ENCODE results near the gene CENPU. TPM values are rescaled to one million over a fixed set of nuclear protein-coding genes. Genes with fewer than 3 reads are reported as not detected.

Gene CENPU
- total RNA-seq, 4 donors from 2014 or later: 1.8 to 3.5 (median 1.9) TPM; not detected in 1

GRCh38 chr4:184680698-184681097 is 53.2 kb downstream of the CENPU start:
- intact Hi-C loops (cut with DNase I): no loop called here

GRCh38 chr4:184675821-184676492 is 57.9 kb downstream of the CENPU start:
- 90 to 94% methylated on average over 3 of the region's 3 CpGs for WGBS, 2 donors
- Histone ChIP-seq H3K27ac (no peak overlapping the region), H3K4me3 (replicated peaks in 1 of 3) (no peak overlapping the region), H3K9me3 (no peaks in the 10 kb centered on the region), H3K27me3 (no peaks in the 10 kb centered on the region), H3K36me3 (peaks cover 0 to 18% of the 10 kb centered on the region in 2 donors), H3K4me1 (no peaks in the 10 kb centered on the region)
- intact Hi-C loops (cut with DNase I): no loop called here
- no peak for DNase-seq
- TF ChIP-seq, protein P1, sequence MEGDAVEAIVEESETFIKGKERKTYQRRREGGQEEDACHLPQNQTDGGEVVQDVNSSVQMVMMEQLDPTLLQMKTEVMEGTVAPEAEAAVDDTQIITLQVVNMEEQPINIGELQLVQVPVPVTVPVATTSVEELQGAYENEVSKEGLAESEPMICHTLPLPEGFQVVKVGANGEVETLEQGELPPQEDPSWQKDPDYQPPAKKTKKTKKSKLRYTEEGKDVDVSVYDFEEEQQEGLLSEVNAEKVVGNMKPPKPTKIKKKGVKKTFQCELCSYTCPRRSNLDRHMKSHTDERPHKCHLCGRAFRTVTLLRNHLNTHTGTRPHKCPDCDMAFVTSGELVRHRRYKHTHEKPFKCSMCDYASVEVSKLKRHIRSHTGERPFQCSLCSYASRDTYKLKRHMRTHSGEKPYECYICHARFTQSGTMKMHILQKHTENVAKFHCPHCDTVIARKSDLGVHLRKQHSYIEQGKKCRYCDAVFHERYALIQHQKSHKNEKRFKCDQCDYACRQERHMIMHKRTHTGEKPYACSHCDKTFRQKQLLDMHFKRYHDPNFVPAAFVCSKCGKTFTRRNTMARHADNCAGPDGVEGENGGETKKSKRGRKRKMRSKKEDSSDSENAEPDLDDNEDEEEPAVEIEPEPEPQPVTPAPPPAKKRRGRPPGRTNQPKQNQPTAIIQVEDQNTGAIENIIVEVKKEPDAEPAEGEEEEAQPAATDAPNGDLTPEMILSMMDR (IDR thresholded peaks at IDR 0.05): no peak
- TF ChIP-seq POLR2A (IDR thresholded peaks at IDR 0.05): no peak

More at GRCh38 chr4:184680698-184681097, 53.2 kb downstream of the CENPU start:
- TF ChIP-seq, protein P1 (IDR thresholded peaks at IDR 0.05): no peak
- TF ChIP-seq POLR2A (IDR thresholded peaks at IDR 0.05): no peak
- no peak overlapping the region for H3K4me3 ChIP-seq (replicated peaks in 1 of 3)
- H3K27ac ChIP-seq: no peak overlapping the region
- H3K4me1 ChIP-seq: no peaks in the 10 kb centered on the region
- no peak for DNase-seq
- H3K36me3 ChIP-seq: no peaks in the 10 kb centered on the region
- no peaks in the 10 kb centered on the region for H3K27me3 ChIP-seq
- H3K9me3 ChIP-seq: no peaks in the 10 kb centered on the region
- WGBS, 2 donors: 74 to 83% methylated on average over 9 of the region's 9 CpGs

DNA sequence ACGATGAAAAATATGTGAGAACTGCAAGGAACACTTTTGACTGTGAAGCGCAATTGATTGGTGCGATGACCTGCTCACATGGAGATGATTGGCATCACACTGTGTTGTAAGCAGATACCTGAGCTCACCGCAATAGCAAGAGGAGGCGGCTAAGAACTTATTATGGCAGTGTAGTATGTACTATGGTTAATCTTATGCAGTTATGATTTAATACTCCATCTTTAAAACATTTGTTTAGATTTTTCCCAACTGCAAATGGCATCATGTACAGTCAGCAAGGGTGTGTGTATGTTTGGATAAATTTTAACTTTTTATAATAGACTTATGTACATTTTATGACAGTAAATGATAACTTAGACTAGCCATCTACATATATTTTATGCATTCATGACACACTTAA is 58.9 kb downstream of the CENPU start:
- peaks cover 0 to 18% of the 10 kb centered on the region in 2 donors for H3K36me3 ChIP-seq
- TF ChIP-seq, protein P1 (IDR thresholded peaks at IDR 0.05): no peak
- no peak for TF ChIP-seq POLR2A (IDR thresholded peaks at IDR 0.05)
- no peaks in the 10 kb centered on the region for H3K9me3 ChIP-seq
- no peak for DNase-seq
- no peaks in the 10 kb centered on the region for H3K27me3 ChIP-seq
- H3K4me3 ChIP-seq (replicated peaks in 1 of 3): no peak overlapping the region
- no peaks in the 10 kb centered on the region for H3K4me1 ChIP-seq
- intact Hi-C loops (cut with DNase I): no loop called here
- H3K27ac ChIP-seq: no peak overlapping the region
- WGBS, 2 donors: 96 to 97% methylated on average over 5 of the region's 5 CpGs

DNA sequence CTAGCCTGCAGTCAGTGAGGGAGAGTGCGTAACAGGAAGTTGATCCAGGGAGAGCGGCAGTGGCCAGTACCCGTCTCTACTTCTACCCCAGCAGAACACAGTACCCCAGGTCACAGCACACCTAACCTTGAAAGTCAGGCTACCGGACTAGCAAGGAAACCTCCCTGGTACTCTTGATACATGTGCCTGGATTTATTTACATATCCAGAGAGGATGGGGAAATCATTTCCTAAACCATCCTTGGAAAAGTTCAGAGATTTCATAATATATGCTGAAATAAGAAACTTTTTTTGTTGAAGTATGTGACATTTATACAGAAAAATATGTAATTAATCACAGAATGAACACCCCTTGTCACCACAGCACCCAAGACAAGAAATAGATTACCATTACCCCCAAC is 59.9 kb downstream of the CENPU start:
- WGBS, 2 donors: 86 to 97% methylated on average over 4 of the region's 4 CpGs
- Histone ChIP-seq H3K9me3 (no peaks in the 10 kb centered on the region), H3K36me3 (peaks cover 0 to 18% of the 10 kb centered on the region in 2 donors), H3K4me1 (no peaks in the 10 kb centered on the region), H3K4me3 (replicated peaks in 1 of 3) (no peak overlapping the region), H3K27ac (no peak overlapping the region), H3K27me3 (no peaks in the 10 kb centered on the region)
- DNase-seq: no peak
- TF ChIP-seq, protein P1 (IDR thresholded peaks at IDR 0.05): no peak
- TF ChIP-seq POLR2A (IDR thresholded peaks at IDR 0.05): no peak
- intact Hi-C loops (cut with DNase I): no loop called here

- Histone ChIP-seq H3K27ac (no peak overlapping the region), H3K4me3 (replicated peaks in 1 of 3) (no peak overlapping the region), H3K9me3 (no peaks in the 10 kb centered on the region), H3K27me3 (no peaks in the 10 kb centered on the region), H3K4me1 (no peaks in the 10 kb centered on the region), H3K36me3 (peaks cover 0 to 25% of the 10 kb centered on the region in 2 donors)
- no peak for DNase-seq
- TF ChIP-seq POLR2A (IDR thresholded peaks at IDR 0.05): no peak
- TF ChIP-seq, protein P1 (IDR thresholded peaks at IDR 0.05): no peak
- 93 to 99% methylated on average over 6 of the region's 6 CpGs for WGBS, 2 donors
- intact Hi-C loops (cut with DNase I): no loop called here
These were observed 61.2 kb downstream of the CENPU start for GRCh38 chr4:184672741-184673140.

All from thyroid gland (tissue), 4 donors.